Activated CD4-positive, alpha-beta T cell treated with anti-CD3 and anti-CD28 coated beads, Interleukin-10, Interleukin-2, amounts not matched to agents 100 ng/mL and 50 ng/mL, durations not matched to agents 16 hours and 8 hours (primary cell): ENCODE results near the gene EEPD1.
A peak's percentile ranks its signal among the peaks of the same experiment; 100 is the strongest.
"Not testable (repeated sequence)": the region's sequence is repeated elsewhere in the genome, so short reads cannot be mapped to it uniquely, and the experiment has no call there.

ENCODE experiments used
- DNase-seq: peaks from one replicate; pipeline ENCODE4 v3.0.0-alpha.2; 2020

EEPD1 gene

DNA sequence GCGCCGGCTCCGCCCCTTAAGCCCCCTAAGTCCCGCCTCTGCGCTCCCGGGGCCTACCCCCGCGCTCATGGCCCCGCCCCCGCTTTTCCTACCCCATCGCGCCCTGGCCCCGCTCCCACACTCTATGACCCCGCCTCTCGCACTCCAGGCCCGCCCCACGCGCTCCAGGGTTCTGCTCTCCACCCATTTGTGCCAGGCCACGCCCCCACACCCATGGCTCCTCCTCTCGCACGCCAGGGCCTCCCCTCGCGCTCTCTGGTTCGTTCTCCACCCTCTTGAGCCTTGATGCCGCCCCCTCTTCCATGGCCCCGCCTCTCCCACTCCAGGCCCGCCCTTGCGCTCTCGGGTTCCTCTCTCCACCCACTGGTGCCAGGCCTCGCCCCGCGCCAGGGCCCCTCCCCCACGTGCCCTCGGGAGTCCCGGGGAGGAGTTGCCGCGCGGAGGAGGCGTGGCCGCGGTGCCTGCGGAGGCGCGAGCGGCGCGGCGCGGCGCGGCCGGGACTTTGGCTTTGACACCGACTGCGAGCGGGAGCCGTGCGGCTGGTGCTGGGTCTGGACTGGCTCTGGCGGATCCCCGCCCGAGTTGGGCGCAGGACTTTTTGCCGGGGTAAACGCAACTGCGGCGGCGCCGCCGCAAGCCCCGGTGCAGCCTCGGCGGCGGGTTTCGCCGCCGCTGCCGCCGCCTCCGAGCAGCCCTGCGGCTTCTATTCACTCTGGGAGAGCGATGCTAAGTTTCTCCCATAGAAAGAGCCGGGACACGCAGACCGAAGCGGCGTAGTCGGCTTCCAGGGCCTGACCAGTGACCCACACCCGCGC is at the start of gene EEPD1:
EEPD1 (plus strand) TSS at position 499 of the 815 bp plus-strand sequence. CDS start 1,071 bp downstream, outside the sequence.
- peak; percentile 100 for DNase-seq

DNA sequence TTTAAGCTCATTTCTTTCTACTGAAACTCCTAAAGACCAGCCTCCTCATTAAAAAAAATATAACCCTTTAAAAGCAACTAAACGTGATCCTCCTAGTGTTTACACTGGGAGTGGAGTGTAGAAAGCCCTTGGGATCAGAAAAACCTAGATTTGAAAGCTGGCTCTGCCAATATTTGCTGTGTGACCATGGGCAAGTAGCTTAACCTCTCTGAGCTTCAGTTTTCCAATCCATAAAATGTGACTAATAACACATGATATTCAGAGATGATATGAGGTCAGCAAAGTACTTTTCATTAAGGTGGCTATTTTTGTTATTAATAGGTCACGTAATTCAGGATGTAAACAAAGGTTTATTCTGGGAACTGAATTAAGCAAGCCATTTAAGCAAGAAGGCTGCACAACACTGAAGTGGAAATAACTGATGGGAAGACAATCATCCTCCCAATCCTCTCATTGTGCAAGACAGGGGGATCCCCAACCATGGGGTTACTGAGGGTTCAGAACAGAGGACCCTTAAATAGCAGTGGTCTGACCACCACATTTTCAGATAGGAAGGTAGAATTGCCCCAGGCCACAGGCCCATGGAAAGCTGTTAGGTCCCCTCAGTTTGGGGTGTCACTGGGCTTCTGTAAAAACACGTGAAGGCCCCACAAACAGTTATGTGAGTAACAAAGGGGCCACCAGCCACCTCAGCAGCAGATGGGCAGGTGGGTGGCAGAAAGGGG is 49.1 kb upstream of the EEPD1 start:
- DNase-seq = no peak

DNA sequence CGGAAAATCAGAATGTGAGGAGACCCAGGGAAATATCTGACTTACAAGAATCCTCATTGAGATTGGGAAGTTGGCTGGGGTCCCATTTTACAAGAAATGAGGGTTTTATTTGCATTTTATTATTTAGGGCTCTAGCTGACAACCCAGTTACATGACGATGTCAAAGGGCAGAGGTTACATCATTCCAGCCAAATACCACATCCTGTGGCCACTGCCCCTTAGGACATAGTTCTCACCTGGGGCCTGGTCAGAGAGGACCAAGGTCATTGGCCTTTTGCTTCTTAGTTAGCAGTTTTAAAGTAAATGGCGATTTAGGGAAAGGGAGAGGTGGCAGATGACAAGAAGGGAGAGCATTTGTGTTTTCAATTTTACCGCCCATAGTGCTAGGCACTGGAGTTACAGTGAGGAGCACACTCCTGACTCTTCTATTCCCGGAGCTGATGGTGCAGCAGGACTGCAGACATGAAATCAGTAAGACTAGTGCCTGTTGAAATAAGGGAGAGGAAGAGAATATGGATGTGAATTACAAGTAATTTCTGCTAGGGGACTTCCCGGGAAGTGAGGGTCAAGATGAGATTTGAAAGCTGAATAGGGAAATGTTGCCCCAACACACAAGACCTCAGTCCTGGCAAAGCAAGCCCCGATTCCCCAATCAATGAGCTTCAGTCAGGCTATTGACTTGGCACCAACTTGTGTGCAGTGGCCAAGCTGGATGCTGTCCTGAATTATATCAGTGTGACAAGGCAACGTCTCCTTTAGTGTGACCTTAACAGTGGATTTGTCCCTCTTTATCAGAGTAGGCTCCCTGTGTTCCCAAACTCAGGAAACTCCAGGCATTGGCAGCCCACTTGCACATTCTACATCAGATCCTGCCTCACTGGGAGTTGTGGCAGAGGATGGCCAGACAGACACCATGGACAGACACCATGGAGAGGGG is 45.8 kb upstream of the EEPD1 start:
- DNase-seq = not testable (repeated sequence)

DNA sequence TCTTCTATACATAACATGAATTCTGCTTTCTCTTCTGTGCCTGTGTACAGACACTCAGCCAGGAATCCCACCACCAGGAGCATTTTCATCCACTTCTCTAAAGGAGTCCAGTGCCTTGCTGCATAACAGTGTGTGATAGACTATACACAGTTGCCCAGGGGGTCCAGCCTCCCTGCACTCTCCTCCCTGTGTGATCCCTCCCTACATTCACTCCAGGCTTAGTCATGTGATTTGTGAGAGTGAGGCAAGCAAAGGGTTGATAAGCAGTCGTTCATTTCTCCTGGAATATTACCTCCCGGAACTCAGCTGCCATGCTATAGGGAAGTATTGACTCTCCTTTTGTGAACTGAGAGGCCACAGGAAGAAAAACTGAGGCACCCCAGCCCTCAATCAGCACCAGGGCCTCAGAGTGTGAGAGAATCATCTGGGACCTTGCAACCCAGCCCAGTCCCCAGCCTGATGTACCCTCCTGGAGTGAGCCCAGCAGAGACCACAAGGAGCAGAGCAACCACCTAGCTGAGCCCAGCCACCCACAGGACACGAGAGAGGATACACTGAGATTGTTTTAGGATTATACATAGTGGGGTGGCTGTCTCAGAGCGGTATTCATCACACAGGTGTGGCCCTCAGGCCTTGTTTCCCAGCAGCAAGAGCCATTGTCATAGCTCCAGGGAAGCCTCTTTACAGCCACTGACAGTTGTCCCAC is 45.0 kb upstream of the EEPD1 start:
- DNase-seq = no peak

DNA sequence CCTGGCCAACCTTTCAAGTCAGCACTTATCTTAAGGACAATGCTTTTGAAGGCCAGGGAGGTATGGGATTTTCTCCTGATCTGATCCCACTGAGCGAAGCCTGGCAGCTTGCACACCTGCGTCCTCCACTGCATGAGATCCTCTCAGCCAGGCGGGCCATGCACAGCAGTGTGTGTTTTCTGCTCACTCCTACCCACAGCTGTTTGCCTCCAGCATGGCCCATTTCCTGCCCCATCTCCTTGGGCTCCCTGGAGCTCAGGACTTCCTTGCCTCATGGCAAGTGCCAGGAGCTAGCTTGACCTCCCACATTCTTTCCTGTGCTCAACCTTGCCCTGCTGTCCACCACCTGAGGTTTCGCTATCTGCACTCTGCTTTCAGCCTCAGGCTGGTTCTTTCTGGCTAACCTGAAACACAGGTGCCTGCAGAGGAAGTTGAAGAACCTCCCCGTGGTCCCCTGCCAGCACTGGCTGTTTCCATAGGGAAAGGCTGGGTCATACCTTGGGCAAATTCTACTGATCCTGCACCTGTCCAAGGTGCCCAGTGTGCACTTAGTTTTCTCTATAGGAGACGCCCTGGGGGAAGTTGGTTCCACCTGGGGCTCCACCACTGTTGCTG is 43.9 kb upstream of the EEPD1 start:
- no peak for DNase-seq

DNA sequence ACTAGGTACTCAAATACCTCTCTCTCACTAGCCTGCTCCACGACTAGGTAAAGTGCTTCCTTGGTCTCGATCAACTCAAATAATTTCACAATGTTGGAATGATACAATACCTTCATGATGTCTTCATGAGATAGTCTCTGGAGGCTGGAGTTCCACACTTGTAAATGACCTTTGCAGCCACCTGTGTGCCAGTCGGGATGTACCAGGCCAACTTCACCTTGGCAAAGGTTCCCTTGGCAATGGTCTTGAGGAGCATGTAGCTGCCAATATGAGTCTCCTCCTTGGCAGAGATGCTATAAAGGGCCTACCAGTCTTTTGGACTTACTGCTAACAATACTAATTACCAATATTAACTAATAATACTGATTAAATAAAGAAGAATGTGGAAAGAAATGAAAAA is 42.5 kb upstream of the EEPD1 start:
- DNase-seq = no peak

DNA sequence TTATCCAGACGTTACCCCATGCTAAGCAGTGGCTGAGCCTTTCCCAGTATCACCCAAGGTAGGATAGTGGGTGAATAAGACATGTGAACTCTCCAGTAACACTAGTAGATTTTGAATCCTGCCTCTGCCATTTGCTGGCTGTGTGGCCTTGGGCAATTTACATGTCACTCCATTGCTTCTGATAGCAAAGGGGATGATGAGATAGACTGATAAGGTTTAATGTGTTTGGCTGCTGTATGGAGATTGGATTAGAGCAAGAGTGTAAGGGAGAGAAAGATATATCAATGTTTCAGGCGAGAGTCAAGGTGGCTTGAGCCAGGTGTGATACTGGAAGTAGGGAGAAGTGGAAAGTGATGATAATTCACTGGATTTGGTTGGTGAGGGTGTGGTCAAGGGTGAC is 40.1 kb upstream of the EEPD1 start:
- no peak for DNase-seq

DNA sequence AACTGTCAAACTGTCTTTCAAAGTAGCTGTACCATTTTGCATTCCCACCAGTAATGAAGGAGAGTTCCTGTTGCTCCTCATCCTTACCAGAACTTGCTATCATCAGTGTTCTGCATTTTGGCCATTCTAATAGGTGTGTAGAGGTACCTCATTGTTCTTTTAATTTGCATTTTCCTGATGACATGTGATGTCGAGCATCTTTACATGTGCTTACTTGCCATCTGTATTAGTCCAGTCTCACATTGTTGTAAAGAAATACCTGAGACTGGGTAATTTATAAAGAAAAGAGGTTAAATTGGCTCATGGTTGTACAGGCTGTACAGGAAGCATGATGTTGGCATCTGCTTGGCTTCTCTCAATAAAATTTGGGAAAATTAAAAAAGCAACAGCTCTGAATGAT is 38.7 kb upstream of the EEPD1 start:
- DNase-seq = no peak

DNA sequence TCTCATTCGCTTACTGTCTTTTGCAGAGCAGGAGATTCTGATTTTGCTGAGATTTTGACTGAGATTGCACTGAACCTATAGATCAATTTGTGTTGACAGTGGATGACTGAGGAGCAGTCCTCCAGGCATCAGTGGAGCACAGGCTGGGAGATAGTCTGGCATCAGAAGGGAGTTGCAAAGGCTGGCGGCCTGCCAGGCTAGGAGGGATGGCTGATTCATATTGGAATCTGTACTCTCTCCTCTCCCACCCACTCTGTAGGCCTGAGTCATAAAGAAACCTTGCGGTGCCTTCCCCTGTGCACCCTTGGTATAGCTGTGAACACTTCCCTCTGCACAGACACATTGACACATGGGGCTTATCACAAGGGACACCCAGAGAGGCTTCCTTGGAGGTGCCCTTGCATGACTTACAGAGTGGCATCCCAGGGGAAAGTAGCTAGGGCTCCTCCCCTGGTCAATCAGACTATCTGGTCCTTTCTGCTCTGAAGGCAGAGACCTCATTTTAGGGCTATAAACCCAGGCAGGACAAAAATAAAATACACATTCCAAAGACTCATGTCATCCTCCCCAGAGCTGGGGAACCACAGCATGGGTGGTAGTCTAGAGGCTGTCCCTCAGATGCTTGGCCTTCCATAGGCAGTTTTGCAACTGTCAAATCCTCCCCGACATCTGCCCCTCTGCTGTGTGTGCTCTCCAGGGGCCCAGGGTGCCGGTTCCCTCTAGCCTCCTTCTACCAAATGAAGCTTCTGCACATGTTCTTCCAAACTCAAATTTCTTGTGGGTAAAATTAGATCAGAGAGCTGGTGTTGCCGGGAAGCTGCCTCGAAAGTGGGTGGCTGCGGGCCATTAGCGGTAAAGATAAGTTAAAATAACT is 37.4 kb upstream of the EEPD1 start:
- DNase-seq = peak; percentile 97

DNA sequence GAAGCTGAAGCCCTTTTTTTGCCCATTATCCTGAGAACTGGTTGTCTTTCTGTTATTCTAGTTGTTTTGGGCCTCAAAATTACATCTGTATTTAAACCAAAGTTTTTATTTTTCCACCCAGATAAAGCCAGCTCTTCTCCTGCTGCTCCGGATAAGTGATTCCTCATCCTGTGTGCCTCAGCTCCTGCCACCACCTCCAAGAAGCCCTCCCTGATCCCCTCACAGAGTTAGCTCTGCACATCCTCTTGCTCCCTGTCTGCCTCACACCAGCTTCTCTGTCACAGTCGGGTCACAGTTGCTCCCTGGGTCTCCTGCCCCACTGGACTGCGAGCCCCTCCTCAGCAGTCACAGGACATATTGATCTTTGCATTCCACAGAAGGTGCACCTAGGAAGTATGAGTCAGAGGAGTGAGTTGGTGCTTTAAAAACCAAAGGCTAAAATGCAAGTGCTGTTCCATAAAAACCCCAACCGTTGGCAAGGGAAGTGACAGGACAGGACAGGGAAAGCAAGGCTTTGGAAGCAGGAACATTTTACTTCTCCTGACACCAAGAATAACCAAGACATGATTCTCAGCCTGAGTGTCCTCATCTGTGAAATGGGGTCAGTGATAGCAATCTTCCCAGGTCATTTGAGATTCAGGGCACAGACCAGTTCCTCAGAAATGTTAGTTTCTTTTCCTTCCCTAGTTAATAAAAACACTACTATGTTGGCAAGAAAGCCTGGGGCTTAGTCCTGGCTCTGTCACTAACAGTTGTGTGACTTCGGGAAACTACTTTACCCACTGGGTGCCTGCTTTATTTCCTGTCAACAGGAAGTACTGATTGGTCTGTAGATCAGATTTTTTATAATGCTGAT is 36.5 kb upstream of the EEPD1 start:
- peak; percentile 64 for DNase-seq

DNA sequence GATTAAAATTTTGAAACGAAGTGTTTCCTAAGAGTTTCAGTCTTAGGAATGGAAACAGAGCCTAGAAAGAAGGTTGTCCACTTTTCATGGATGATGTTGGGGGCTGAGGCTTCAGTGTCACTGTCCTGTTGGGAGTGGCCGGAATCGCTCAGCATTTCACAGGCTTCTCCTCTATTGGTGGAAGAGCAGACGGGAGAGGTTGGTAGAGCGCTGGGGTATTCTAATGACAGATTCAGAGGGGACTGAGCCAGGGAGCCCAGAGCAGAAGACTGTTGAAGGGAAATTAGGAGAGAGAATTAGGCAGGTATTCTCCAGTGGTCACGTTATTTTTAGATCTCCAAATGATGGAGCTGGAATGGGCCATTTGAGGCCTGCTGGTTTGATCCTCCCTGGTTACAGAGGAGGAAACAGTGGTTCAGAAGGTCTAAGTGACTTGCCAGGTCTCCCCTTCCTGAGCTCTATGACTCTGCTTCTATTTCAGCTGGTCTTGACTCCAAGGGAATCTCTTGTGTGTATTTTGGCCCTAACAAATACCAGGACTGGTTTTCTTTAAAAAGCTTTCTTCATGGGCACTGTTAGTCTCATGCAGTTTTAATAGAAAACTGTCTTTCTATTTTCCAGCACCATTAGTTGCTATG is 35.7 kb upstream of the EEPD1 start:
- no peak for DNase-seq

DNA sequence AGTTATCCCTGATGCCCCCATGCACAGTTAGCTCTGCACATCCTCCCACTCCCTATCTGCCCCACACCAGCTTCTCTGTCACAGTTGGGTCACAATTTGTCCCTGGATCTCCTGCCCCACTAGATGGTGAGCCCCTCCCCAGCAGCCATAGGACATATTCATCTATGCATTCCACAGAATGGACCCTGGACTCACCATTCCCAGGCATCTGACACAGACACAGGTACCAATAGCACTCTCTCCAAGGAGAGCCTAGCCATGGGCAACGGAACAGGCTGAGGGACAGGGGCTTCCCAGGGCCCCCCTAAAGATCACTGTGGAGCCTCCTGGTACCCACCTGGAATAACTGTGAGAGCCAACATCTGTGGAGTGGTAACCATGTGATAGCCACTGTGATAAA is 34.7 kb upstream of the EEPD1 start:
- DNase-seq = no peak

DNA sequence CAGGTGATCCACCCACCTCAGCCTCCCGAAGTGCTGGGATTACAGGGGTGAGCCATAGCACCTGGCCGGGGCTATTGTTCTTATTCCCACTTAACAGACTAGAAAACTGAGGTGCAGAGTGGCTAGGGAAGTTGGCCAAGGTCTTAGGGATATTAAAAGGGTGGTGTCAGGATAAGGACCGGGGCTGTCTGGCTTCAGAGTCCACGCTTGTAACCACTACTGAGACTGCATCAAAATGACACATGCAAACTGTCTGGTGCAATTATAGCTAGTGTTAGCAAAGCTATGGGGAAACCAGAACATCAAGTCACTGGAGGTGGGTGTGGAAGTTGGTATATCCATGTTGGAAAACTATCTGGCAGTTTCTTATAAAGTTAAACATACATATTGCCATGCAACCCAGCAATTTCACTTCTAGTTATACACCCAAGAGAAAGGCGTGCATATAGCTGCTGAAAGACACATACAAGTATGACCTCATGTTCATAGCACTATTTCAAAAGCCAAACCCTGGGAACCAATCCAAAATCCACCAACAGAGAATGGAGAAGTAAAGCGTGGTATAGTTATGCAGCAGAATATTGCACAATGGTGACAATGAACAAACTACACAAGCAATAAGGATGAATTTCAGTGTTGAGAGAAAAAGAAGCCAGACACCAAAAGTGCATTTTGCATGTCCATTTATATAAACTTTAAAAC is 33.9 kb upstream of the EEPD1 start:
- no peak for DNase-seq

DNA sequence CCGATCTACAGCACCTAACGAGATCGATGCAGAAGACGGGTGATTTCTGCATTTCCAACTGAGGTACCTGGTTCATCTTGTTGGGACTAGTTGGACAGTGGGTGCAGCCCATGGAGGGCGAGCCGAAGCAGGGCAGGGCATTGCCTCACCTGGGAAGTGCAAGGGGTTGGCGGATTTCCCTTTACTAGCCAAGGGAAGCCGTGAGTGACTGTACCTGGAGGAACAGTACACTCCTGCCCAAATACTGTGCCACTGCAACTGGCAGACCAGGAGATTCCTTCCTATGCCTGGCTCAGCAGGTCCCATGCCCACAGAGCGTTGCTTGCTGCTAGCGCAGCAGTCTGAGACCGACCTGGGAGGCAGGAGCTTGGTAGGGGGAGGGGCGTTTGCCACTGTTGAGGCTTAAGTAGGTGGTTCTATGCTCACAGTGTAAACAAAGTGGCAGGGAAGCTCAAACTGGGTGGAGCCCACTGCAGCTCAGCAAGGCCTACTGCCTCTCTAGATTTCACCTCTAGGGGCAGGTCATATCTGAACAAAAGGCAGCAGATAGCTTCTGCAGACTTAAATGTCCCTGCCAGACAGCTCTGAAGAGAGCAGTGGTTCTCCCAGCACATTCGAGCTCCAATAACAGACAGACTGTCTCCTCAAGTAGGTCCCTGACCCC is 32.9 kb upstream of the EEPD1 start:
- DNase-seq = not testable (repeated sequence)

DNA sequence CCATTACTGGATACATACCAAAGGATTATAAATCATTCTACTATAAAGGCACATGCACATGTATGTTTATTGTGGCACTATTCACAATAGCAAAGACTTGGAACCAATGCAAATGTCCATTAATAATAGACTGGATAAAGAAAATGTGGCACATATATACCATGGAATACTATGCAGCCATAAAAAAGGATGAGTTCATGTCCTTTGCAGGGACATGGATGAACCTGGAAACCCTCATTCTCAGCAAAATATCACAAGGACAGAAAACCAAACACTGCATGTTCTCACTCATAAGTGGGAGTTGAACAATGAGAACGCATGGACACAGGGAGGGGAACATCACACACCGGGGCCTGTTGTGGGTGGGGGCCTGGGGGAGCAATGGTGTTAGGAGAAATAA is 27.4 kb upstream of the EEPD1 start:
- not testable (repeated sequence) for DNase-seq

DNA sequence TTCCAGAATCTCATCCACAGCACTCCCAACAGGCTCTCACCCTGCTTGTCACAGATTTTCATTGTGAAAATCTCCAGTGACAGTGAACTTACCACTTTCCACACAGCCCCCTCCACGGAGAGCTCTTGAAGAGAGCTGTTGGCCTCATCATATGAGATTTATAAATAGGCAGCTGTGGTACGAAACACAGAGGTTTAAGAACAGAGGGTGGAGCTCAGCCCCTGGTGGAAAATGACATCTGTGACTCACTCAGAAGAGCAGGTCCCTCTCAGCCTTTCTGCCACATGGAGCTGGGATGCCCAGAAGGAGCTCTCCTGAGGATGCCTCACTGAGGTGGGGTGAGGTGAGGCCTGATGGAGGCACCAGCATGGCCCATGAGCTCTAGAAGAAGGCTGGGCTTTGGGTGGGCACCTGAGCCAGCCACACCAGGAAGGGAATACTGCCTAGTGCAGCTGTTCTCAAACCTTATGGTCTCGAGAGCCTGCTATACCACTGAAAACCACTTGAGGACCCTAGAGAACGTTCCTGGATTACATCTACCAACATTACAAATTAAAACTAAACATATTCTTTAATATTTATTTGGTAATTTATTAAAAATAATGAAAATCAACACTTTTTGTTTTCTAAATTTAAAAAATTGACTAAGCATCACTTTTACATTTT is 25.8 kb upstream of the EEPD1 start:
- no peak for DNase-seq

DNA sequence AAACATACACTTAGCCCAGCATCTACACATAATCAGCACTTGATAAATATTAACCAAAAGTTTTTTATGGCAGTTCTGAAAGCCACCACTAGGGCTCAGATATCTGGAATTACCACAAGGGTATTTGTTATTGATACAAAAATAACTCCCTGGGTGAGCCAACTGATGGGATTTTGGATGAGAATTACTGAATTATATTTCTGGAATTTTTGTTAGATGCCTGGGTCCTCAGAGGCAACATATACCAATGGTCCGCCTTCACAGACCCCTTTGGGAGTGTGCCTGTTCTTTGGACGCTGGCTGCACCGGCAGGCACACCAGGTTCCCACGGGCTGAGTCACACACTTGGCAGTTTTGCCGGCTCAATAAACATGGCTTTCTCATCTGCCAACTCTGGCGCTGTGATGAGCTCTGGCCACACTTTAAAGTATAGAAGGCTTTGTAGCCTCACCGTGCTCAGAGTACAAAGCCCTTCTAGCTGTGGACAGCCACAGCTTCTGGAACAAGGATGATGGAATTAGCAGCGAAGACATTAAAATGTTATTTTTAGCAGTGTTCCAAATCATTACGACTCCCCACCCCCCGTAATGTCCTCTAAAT is 24.5 kb upstream of the EEPD1 start:
- no peak for DNase-seq
